Measurements from ENCODE around the gene CFAP74. TPM values are rescaled to one million over a fixed set of nuclear protein-coding genes. Genes with fewer than 3 reads are reported as not detected.

The CFAP74 gene
- total and polyA plus RNA-seq, 9 of the 15 experiments (the other 6 are each of a cell fraction or from before 2014, with no cell fraction given) = 0.03 to 0.15 (median 0.05) TPM; not detected in 6

DNA sequence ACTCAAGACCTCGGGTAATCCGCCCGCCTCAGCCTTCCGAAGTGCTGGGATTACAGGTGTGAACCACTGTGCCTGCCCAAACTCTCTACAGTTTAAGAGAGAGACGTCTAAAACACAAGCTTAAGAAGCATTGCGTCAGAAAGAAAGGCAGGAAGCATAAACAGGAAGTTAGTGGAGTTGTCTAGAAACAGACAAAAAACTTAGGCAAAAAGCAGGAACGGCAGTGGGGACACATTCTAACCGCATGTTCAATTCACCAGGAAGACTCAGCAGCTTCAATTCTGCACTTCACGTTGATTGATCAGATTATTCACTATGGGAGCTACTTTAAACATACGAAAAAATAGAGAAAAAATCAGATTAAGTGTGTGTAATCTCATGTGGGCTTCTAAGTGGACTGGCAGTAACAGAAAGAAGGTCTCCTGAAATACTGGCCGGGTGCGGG, 7.4 kb downstream of the CFAP74 start (continued):
- TF ChIP-seq, protein P1, sequence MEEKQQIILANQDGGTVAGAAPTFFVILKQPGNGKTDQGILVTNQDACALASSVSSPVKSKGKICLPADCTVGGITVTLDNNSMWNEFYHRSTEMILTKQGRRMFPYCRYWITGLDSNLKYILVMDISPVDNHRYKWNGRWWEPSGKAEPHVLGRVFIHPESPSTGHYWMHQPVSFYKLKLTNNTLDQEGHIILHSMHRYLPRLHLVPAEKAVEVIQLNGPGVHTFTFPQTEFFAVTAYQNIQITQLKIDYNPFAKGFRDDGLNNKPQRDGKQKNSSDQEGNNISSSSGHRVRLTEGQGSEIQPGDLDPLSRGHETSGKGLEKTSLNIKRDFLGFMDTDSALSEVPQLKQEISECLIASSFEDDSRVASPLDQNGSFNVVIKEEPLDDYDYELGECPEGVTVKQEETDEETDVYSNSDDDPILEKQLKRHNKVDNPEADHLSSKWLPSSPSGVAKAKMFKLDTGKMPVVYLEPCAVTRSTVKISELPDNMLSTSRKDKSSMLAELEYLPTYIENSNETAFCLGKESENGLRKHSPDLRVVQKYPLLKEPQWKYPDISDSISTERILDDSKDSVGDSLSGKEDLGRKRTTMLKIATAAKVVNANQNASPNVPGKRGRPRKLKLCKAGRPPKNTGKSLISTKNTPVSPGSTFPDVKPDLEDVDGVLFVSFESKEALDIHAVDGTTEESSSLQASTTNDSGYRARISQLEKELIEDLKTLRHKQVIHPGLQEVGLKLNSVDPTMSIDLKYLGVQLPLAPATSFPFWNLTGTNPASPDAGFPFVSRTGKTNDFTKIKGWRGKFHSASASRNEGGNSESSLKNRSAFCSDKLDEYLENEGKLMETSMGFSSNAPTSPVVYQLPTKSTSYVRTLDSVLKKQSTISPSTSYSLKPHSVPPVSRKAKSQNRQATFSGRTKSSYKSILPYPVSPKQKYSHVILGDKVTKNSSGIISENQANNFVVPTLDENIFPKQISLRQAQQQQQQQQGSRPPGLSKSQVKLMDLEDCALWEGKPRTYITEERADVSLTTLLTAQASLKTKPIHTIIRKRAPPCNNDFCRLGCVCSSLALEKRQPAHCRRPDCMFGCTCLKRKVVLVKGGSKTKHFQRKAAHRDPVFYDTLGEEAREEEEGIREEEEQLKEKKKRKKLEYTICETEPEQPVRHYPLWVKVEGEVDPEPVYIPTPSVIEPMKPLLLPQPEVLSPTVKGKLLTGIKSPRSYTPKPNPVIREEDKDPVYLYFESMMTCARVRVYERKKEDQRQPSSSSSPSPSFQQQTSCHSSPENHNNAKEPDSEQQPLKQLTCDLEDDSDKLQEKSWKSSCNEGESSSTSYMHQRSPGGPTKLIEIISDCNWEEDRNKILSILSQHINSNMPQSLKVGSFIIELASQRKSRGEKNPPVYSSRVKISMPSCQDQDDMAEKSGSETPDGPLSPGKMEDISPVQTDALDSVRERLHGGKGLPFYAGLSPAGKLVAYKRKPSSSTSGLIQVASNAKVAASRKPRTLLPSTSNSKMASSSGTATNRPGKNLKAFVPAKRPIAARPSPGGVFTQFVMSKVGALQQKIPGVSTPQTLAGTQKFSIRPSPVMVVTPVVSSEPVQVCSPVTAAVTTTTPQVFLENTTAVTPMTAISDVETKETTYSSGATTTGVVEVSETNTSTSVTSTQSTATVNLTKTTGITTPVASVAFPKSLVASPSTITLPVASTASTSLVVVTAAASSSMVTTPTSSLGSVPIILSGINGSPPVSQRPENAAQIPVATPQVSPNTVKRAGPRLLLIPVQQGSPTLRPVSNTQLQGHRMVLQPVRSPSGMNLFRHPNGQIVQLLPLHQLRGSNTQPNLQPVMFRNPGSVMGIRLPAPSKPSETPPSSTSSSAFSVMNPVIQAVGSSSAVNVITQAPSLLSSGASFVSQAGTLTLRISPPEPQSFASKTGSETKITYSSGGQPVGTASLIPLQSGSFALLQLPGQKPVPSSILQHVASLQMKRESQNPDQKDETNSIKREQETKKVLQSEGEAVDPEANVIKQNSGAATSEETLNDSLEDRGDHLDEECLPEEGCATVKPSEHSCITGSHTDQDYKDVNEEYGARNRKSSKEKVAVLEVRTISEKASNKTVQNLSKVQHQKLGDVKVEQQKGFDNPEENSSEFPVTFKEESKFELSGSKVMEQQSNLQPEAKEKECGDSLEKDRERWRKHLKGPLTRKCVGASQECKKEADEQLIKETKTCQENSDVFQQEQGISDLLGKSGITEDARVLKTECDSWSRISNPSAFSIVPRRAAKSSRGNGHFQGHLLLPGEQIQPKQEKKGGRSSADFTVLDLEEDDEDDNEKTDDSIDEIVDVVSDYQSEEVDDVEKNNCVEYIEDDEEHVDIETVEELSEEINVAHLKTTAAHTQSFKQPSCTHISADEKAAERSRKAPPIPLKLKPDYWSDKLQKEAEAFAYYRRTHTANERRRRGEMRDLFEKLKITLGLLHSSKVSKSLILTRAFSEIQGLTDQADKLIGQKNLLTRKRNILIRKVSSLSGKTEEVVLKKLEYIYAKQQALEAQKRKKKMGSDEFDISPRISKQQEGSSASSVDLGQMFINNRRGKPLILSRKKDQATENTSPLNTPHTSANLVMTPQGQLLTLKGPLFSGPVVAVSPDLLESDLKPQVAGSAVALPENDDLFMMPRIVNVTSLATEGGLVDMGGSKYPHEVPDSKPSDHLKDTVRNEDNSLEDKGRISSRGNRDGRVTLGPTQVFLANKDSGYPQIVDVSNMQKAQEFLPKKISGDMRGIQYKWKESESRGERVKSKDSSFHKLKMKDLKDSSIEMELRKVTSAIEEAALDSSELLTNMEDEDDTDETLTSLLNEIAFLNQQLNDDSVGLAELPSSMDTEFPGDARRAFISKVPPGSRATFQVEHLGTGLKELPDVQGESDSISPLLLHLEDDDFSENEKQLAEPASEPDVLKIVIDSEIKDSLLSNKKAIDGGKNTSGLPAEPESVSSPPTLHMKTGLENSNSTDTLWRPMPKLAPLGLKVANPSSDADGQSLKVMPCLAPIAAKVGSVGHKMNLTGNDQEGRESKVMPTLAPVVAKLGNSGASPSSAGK (IDR thresholded peaks at IDR 0.05) = peak; percentile 83
- TF ChIP-seq, protein P2, sequence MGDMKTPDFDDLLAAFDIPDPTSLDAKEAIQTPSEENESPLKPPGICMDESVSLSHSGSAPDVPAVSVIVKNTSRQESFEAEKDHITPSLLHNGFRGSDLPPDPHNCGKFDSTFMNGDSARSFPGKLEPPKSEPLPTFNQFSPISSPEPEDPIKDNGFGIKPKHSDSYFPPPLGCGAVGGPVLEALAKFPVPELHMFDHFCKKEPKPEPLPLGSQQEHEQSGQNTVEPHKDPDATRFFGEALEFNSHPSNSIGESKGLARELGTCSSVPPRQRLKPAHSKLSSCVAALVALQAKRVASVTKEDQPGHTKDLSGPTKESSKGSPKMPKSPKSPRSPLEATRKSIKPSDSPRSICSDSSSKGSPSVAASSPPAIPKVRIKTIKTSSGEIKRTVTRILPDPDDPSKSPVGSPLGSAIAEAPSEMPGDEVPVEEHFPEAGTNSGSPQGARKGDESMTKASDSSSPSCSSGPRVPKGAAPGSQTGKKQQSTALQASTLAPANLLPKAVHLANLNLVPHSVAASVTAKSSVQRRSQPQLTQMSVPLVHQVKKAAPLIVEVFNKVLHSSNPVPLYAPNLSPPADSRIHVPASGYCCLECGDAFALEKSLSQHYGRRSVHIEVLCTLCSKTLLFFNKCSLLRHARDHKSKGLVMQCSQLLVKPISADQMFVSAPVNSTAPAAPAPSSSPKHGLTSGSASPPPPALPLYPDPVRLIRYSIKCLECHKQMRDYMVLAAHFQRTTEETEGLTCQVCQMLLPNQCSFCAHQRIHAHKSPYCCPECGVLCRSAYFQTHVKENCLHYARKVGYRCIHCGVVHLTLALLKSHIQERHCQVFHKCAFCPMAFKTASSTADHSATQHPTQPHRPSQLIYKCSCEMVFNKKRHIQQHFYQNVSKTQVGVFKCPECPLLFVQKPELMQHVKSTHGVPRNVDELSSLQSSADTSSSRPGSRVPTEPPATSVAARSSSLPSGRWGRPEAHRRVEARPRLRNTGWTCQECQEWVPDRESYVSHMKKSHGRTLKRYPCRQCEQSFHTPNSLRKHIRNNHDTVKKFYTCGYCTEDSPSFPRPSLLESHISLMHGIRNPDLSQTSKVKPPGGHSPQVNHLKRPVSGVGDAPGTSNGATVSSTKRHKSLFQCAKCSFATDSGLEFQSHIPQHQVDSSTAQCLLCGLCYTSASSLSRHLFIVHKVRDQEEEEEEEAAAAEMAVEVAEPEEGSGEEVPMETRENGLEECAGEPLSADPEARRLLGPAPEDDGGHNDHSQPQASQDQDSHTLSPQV (IDR thresholded peaks at IDR 0.05) = no peak; the same call in 1 of the 2 replicates
- TF ChIP-seq ZKSCAN8 (CRISPR knock-in tag; IDR thresholded peaks at IDR 0.05) (peak; percentile 31; the same call in 1 of the 2 replicates), L3MBTL2 (IDR thresholded peaks at IDR 0.05) (peak; percentile 96), POLR3G (IDR thresholded peaks at IDR 0.05; ENCODE audit: extremely low read depth, insufficient read length, insufficient replicate concordance) (no peak), BRD4 (IDR thresholded peaks at IDR 0.05) (peak; percentile 79; the same call in 1 of the 2 replicates)
- TF ChIP-seq, protein P3, sequence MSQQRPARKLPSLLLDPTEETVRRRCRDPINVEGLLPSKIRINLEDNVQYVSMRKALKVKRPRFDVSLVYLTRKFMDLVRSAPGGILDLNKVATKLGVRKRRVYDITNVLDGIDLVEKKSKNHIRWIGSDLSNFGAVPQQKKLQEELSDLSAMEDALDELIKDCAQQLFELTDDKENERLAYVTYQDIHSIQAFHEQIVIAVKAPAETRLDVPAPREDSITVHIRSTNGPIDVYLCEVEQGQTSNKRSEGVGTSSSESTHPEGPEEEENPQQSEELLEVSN (IDR thresholded peaks at IDR 0.05; ENCODE audit: borderline replicate concordance in 1 of 2, extremely low read depth in 1 of 2, insufficient read depth in 1 of 2, insufficient read length in 1 of 2, low read depth in 1 of 2, low read length in 1 of 2, poor library complexity in 1 of 2, severe bottlenecking in 1 of 2) = no peak
- TF ChIP-seq, protein P4, sequence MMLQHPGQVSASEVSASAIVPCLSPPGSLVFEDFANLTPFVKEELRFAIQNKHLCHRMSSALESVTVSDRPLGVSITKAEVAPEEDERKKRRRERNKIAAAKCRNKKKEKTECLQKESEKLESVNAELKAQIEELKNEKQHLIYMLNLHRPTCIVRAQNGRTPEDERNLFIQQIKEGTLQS (IDR thresholded peaks at IDR 0.05) = peak; percentile 82
- TF ChIP-seq, protein P4 (CRISPR knock-in tag; conservative IDR thresholded peaks at IDR 0.05) = no peak
